ENCODE results near the gene ZG16B.
A peak's percentile ranks its signal among the peaks of the same experiment; 100 is the strongest.

Gene ZG16B

GRCh38 chr16:2839650-2840450 is 9.7 kb downstream of the ZG16B start:
- DNase-seq (ENCODE audit: extremely low spot score): no peak
- TF ChIP-seq, protein P1, sequence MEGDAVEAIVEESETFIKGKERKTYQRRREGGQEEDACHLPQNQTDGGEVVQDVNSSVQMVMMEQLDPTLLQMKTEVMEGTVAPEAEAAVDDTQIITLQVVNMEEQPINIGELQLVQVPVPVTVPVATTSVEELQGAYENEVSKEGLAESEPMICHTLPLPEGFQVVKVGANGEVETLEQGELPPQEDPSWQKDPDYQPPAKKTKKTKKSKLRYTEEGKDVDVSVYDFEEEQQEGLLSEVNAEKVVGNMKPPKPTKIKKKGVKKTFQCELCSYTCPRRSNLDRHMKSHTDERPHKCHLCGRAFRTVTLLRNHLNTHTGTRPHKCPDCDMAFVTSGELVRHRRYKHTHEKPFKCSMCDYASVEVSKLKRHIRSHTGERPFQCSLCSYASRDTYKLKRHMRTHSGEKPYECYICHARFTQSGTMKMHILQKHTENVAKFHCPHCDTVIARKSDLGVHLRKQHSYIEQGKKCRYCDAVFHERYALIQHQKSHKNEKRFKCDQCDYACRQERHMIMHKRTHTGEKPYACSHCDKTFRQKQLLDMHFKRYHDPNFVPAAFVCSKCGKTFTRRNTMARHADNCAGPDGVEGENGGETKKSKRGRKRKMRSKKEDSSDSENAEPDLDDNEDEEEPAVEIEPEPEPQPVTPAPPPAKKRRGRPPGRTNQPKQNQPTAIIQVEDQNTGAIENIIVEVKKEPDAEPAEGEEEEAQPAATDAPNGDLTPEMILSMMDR (IDR thresholded peaks at IDR 0.05; ENCODE audit: control extremely low read depth, extremely low read depth, low read depth, missing control alignments): no peak
- ChIA-PET POLR2A (interaction anchor here (1.6 kb wide), 1 partner anchor 43 kb away, joined by 4 read pairs; the partner anchor contains the start of gene FLYWCH2), CTCF (interaction anchor here (0.6 to 2.7 kb wide), 15 partner anchors 8 to 97 kb away, joined by 3 to 22 read pairs (median 8); partner anchors contain the start of genes FLYWCH1 and ZG16B)

DNA sequence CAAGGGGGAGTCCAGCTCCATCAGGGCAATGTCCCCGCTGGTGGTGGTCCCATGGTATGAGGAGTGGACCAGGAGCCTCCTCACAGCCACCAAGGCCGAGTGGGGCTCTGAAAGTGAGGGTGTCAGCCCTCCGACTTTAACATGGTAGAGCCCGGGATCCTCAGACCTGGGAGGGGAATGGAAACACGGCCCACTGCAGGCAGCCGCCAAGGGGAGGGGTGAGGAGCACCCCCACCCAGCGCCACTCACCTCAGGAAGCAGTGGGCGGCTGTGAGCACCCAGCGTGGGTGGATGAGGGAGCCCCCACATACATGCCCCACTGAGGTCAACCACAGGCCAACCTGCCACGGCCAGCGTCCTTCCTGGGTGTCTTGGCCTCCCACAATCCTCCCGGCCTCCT is 10.8 kb downstream of the ZG16B start:
- no peak for DNase-seq (ENCODE audit: extremely low spot score)
- TF ChIP-seq, protein P1 (IDR thresholded peaks at IDR 0.05; ENCODE audit: control extremely low read depth, extremely low read depth, low read depth, missing control alignments): no peak
- ChIA-PET CTCF (no interaction called here), POLR2A (no interaction called here)

- ChIA-PET POLR2A (interaction anchor here (0.6 kb wide), 1 partner anchor 89 kb away, joined by 6 read pairs; the partner anchor contains the start of gene SRRM2), CTCF (interaction anchor here (0.8 kb wide), 1 partner anchor 26 kb away, joined by 4 read pairs; no protein-coding TSS in a partner anchor)
- TF ChIP-seq, protein P1 (IDR thresholded peaks at IDR 0.05; ENCODE audit: control extremely low read depth, extremely low read depth, low read depth, missing control alignments): no peak
- no peak for DNase-seq (ENCODE audit: extremely low spot score)
Observed at GRCh38 chr16:2841606-2842339, 11.7 kb downstream of the ZG16B start.

DNA sequence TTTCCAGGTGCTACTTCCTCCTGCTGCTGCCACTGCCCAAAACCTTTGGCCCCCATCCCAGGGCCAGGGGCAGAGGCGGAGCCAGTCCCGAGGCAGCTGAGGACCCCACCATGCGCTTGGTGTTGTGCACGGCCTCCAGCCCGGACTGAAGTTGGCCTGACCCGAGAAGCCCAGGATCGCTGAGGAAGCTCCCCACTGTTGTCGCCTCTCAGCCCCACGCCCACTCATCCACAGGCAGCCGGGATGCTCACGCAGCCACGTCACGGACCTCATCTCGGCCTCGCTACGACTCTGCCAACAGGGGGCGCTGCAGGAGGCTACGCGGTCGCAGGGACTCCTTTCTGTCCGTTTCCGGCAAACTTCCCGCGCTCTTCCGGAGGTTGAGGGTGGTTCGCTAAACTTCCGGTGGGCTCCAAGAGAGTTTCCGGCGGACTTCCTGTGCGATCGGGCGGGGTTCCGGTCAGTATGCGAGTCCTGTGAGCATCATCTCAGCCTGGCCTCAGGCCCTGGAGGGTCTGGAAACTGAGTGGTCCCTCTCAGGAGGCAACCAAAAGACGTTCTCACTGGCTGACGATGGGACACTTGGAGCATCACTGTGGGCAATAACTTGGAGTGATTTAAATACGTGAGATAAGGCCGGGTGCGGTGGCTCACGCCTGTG is 12.4 kb downstream of the ZG16B start:
- DNase-seq (ENCODE audit: extremely low spot score): peak; percentile 68
- TF ChIP-seq, protein P1 (IDR thresholded peaks at IDR 0.05; ENCODE audit: control extremely low read depth, extremely low read depth, low read depth, missing control alignments): peak; percentile 37
- ChIA-PET CTCF (interaction anchor here (0.8 kb wide), 1 partner anchor 26 kb away, joined by 4 read pairs; no protein-coding TSS in a partner anchor), POLR2A (no interaction called here)

DNA sequence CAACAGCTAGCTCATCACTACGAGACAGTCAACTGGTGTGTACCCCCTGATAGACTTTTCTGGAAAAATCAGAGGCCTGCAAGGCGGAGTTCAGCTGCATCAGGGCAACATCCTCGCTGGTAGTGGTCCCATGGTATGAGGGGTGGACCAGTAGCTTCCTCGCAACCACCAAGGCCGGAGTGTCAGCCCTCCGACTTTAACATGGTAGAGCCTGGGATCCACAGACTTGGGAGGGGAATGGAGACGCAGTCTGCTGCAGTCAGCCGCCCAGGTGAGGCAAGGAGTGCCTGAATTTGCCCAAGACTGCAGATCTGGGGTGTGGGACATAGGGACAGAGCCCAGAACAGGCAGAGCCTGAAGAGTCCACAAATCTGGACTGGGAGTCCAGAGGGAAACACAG is 13.4 kb downstream of the ZG16B start:
- TF ChIP-seq, protein P1 (IDR thresholded peaks at IDR 0.05; ENCODE audit: control extremely low read depth, extremely low read depth, low read depth, missing control alignments): no peak
- ChIA-PET POLR2A (no interaction called here), CTCF (no interaction called here)
- no peak for DNase-seq (ENCODE audit: extremely low spot score)

- ChIA-PET POLR2A (no interaction called here), CTCF (interaction anchor here (1.0 to 1.4 kb wide), 4 partner anchors 23 to 92 kb away, joined by 3 to 5 read pairs (median 4); no protein-coding TSS in a partner anchor)
- DNase-seq (ENCODE audit: extremely low spot score): no peak
- TF ChIP-seq, protein P1 (IDR thresholded peaks at IDR 0.05; ENCODE audit: control extremely low read depth, extremely low read depth, low read depth, missing control alignments): no peak
Observed at GRCh38 chr16:2845116-2845515, 15.0 kb downstream of the ZG16B start.

Data from GM10248 (cell line).